Stimulated activated CD4-positive, alpha-beta T cell treated with anti-CD3 and anti-CD28 coated beads, TNF-alpha, amount 100 ng/mL, for 1 hour (primary cell): ENCODE results near the gene RAVER2.
"Not testable (repeated sequence)": the region's sequence is repeated elsewhere in the genome, so short reads cannot be mapped to it uniquely, and the experiment has no call there.

Experiments used
- DNase-seq, 3 donors: peaks; one replicate each; pipeline ENCODE4 v3.0.0-alpha.2; 2020; ENCODE audit warnings: low read depth in 3 of 3, low spot score in 1 of 3

Gene RAVER2

DNA sequence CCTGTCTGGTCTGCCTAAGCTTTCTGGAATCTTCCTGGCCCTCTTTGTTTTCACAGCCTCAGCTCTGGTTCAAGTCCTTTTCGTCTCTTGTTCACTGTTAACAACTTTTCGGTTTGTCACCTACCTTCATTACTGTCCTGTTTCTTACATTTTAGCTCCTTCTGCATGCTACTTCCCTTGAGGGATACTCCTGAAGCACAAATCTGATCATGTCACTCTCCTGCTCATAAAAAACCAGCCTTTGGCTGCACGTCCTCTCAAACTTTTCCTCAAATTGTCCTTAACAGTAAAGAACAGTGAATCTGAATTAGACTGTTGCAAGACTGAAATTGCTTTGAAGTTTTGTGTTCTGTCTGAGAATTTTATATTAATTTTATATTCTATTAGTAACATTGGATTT is 3.3 kb downstream of the RAVER2 start:
- no peak for DNase-seq

DNA sequence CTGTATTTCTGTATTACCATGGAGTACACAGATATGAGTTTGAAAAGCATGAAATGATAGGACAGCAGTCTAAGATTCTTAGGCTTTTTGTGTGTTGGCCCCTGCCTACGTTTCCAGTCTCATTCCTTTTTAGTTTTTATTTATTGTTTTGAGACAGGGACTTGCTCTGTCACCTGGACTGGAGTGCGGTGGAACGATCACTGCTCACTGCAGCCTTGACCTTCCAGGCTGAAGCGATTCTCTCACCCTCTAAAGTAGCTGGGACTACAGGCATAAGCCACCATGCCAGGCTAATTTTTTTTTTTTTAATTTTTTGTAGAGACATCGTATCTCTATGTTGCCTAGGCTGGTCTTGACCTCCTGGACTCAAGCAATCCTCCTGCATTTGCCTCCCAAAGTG is 3.8 kb downstream of the RAVER2 start:
- no peak for DNase-seq

- DNase-seq, result no peak
Measured at GRCh38 chr1:64750092-64750491, 5.2 kb downstream of the RAVER2 start.

DNA sequence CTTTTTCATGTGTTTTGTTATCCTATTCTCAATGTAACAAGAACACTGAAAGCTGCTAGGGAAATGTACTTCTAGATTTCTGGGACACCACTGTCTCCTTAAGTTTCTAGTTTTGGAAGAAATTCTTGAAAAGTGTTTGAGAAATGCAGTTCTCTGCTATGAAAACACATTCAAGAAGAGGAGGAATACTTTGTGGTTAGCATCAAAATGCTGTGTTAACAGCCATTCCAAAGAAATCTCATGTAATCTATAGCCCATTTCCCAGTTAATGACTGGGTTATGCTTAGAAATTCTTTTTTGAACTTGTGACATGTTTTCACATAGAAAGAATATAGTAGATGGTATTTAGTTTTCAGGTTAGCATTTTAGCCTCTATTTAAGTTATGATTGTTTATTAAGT is 6.0 kb downstream of the RAVER2 start:
- no peak for DNase-seq

DNA sequence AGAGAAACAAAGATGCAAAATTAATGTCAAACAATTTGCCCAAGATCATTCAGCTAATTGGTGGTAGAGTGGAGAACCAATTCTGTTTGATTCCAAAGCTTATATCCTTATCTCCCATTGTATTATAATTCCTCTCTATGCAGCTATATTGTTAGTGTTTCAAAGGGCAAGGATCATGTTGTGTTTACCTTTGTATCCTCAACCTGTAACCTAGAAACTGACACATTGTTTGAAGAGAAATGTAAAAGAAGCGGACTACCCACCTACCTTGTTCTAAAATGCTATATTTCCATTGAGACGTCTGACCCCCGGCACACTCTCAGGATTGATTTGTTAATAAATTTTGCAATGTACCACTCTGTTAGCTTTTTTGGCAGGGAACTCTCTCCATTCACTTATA is 9.3 kb downstream of the RAVER2 start:
- DNase-seq, result no peak

- DNase-seq, result no peak
Measured at GRCh38 chr1:64755361-64755760, 10.5 kb downstream of the RAVER2 start.

GRCh38 chr1:64756770-64757169 is 11.9 kb downstream of the RAVER2 start:
- DNase-seq, result no peak

DNA sequence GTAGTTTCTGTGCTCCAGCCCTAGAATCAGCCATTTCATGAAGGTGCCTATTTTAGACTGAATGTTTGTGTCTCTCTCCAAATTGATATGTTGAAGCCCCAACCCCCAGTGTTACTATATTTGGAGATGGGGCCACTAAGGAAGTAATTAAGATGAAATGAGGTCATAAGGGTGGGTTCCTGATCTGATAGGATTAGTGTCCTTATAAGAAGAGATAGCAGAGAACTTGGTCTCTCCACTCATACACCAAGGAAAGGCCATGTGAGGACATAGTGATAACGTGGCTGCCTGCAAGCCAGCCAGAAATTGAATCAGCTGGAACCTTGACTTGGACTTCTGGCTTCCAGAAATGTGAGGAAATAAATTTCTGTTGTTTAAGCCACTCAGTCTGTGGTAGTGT is 12.3 kb downstream of the RAVER2 start:
- DNase-seq, result no peak

GRCh38 chr1:64758233-64758632 is 13.4 kb downstream of the RAVER2 start:
- DNase-seq, result no peak

DNA sequence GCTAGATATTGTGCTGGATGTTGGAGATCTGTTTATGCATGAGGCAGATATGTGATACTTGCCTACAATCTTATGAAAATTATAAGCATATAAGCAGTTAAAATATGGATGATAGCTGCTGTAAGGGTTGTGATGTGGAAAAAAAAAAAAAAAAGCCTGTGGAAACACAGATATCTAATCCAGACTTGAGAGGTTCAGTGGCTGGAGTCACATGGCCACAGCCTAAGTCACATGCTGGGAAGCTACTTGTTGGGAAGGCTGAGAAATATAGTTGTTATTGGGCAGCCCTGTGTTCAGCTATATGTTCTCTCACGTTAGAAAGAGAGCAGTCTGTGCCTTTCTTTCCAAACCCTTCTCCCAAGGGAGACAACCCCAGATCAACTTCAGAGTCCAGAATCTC is 15.1 kb downstream of the RAVER2 start:
- DNase-seq, result no peak

GRCh38 chr1:64765012-64765411 is 20.1 kb downstream of the RAVER2 start:
- no peak for DNase-seq

DNA sequence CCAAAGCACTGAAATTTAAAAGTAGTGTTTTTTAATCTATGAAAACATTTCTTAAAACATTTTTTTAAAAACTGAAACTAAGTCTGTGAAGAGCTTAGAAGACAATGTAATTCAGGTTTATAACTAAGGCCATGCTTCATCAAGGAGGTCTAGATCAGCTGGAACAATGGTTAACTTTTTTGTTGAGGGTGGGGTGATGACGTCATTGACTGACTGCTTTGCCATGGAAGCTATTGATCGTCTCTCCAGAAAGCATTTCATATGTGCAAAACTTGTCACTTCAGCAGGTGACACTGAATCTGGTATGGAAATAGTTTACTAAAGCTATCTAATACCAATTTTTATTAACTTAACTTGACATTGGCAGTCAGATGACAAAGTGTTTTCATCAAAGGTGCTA is 21.0 kb downstream of the RAVER2 start:
- DNase-seq, result no peak

- no peak for DNase-seq
Measured at GRCh38 chr1:64766429-64766828, 21.6 kb downstream of the RAVER2 start.

- DNase-seq, result no peak
Measured at GRCh38 chr1:64769482-64769881, 24.6 kb downstream of the RAVER2 start.

GRCh38 chr1:64769971-64770370 is 25.1 kb downstream of the RAVER2 start:
- no peak for DNase-seq

DNA sequence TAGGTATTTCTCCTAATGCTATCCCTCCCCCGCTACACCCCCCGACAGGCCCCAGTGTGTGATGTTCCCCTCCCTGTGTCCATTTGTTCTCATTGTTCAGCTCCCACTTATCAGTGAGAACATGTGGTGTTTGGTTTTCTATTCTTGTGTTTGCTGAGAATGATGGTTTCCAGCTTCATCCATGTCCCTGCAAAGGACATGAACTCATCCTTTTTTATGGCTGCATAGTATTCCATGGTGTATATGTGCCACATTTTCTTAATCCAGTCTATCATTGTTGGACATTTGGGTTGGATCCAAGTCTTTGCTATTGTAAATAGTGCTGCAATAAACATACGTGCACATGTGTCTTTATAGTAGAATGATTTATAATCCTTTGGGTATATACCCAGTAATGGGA is 28.4 kb downstream of the RAVER2 start:
- not testable (repeated sequence) for DNase-seq

DNA sequence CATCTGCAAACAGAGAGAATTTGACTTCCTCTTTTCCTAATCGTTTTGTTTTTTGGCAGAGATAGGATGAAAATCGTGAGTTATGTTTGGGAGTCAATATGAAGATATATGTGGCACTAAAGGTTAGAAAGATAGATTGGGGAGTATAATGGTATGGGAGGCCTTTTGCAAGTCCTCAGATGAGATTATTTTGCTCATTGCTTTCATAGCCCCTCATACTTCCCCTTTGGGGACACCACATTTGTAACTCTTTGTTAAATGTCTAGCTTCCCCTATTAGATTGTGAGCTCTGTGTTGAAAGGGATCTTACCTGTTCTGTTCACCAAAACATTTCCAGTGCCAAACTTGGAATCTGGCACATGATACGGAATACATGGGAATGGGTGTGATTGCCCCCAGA is 30.2 kb downstream of the RAVER2 start:
- no peak for DNase-seq

- not testable (repeated sequence) for DNase-seq
Measured at GRCh38 chr1:64782044-64782443, 37.2 kb downstream of the RAVER2 start.

DNA sequence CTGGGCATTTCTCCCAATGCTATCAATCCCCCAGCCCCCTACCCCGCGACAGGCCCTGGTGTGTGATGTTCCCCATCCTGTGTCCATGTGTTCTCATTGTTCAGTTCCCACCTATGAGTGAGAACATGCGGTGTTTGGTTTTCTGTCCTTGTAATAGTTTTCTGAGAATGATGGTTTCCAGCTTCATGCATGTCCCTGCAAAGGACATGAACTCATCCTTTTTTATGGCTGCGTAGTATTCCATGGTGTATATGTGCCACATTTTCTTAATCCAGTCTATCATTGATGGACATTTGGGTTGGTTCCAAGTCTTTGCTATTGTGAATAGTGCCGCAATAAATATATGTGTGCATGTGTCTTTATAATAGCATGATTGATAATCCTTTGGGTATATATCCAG is 38.0 kb downstream of the RAVER2 start:
- not testable (repeated sequence) for DNase-seq

- no peak for DNase-seq
Measured at GRCh38 chr1:64790832-64791487, 46.1 kb downstream of the RAVER2 start.

GRCh38 chr1:64798872-64799271 is 54.0 kb downstream of the RAVER2 start:
- no peak for DNase-seq

GRCh38 chr1:64801851-64802523 is 57.1 kb downstream of the RAVER2 start:
- DNase-seq, result no peak

GRCh38 chr1:64809309-64809708 is 64.4 kb downstream of the RAVER2 start:
- no peak for DNase-seq
